Thoracic aorta (tissue), 2 donors: Measurements from ENCODE around the gene WWTR1. TPM values are rescaled to one million over a fixed set of nuclear protein-coding genes. Genes with fewer than 3 reads are reported as not detected.

Source experiments
- ATAC-seq: fragments of 150-250 bp; one replicate; pipeline ENCODE4 v1.8.0; 2017; ENCODE audit warnings: low read depth; ENCODE audit not compliant: insufficient number of reproducible peaks, low FRiP score
- DNase-seq: peaks from one replicate; pipeline ENCODE4 v3.0.0-alpha.2; 2020; ENCODE audit warnings: low spot score
- H3K27ac ChIP-seq, 2 donors: fragments of 200-600 bp; sonication (generic); 1 replicate in 1 of 2; 2 replicates in 1 of 2; pipeline ENCODE4 v1.5.1; 2016; ENCODE audit warnings: mild to moderate bottlenecking in 2 of 2, moderate library complexity in 2 of 2
- H3K27me3 ChIP-seq: fragments of 200-600 bp; sonication (generic); replicated peaks from 2 replicates; pipeline ENCODE4 v1.6.0; 2016; ENCODE audit warnings: mild to moderate bottlenecking; ENCODE audit not compliant: insufficient read depth
- H3K36me3 ChIP-seq: fragments of 200-600 bp; sonication (generic); one replicate; pipeline ENCODE4 v1.5.1; 2016
- H3K4me1 ChIP-seq, 2 donors: fragments of 200-600 bp; sonication (generic); 1 replicate in 1 of 2; 2 replicates in 1 of 2; pipeline versions ENCODE4 v1.5.1 to v1.6.0; 2016; ENCODE audit warnings: low read depth in 2 of 2, mild to moderate bottlenecking in 1 of 2; ENCODE audit not compliant: control insufficient read depth in 1 of 2
- H3K4me3 ChIP-seq: fragments of 200-600 bp; sonication (generic); 2 replicates; pipeline ENCODE4 v1.5.1; 2016; ENCODE audit warnings: mild to moderate bottlenecking
- H3K9me3 ChIP-seq: fragments of 200-600 bp; sonication (generic); 2 replicates; pipeline ENCODE4 v1.5.1; 2016
- CTCF ChIP-seq: fragments of 200-600 bp; sonication (generic); IDR thresholded peaks from one replicate; pipeline ENCODE4 v1.5.1; 2019; ENCODE audit warnings: antibody characterized with exemption
- total RNA-seq, 2 donors: library from RNA; depleted of rRNA; stranded (reverse); fragments of >200 nt; gene quantifications; one replicate each; pipeline versions ENCODE4 v1.1.0 to v1.2.3, GENCODE V29; 2016

The WWTR1 gene
- total RNA-seq, 2 donors from 2014 or later, result 135 to 243 TPM

DNA sequence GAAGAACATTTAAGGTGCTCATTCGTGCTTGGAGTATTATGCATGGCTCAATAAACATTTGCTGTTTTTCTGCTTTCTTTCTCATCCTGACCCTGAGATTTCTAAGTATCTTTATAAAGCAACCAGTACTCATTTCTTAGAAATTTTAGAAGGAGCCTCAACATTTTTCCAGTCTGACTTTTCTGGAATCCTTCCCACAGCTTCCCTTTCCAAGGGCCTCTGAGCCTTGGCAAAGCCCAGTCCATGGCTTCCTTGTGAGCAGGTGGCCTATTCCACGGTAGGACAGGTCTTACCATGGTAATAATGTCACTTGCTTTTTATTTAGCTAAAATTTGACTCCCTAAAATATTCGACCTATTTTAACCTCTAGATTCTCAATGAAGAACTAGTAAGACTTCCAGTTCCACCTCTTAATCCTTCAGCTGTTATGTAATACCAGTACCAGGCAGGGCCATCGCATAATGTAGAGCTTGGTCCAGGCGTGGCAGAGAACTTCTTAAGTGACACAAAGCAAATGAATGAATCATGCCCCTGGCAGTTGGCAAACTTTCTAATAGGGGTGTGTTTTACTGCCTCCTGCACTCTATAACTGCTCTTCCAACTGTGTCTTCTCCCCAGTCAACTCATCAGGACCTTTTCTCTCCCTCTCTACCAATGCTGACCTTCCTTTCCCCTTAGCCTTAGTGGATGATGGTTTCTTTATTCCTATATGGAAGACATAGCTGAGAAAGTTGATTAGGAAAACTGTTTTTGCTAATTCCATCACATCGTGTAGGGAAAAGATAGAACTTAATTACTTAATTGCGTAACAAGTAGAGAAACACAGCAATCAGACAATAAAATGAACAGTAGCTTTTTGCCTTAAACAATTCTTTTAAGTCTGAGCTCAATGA lies 184.2 kb downstream of the WWTR1 start:
- peaks cover 25 to 34% of the 10 kb centered on the region in 2 donors for H3K4me1 ChIP-seq
- H3K27ac ChIP-seq, result peak overlapping the region; percentile 57 to 58
- TF ChIP-seq CTCF, result no peak
- H3K27me3 ChIP-seq, result no peaks in the 10 kb centered on the region
- ATAC-seq (peak; percentile 95), DNase-seq (peak; percentile 33)
- H3K4me3 ChIP-seq, result no peak overlapping the region
- H3K36me3 ChIP-seq, result no peaks in the 10 kb centered on the region
- no peaks in the 10 kb centered on the region for H3K9me3 ChIP-seq

DNA sequence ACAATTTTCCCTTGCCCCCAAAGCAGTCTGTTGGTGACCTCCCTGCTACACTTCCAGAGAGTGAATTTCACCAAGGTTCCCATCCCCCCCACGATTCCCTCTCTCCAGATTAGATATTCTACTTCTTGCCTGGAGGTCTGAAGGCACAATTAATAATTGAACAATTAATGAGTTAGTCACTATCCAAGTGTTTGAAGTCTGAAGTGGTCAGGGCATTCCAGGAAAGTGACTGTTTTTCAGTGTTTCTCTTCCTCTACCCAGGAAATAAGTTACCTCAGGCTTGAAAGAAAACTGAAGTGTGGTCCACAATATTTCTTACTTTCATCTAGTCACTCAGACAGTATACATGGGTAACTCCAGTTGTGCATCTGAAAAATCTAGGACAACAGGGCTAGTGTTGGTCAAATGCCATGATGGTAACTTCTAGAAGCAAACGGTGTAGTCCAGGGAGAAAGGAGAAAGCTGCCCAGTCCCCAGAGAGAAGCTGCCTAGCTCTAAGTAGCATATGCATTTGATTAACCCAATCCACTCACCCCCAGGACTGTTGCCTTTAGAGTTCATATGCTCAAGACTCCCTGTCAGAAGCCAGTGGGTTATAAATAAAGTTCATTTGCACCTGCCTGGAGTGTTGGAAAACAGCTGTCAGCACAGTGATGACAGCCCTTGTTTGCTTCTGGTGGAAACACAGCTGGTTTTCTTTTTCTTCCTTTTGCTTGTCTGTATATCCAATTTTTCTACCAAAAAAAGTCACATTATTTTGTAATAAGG lies 185.6 kb downstream of the WWTR1 start:
- no peaks in the 10 kb centered on the region for H3K9me3 ChIP-seq
- H3K36me3 ChIP-seq, result no peaks in the 10 kb centered on the region
- ATAC-seq, result no peak
- no peak for TF ChIP-seq CTCF
- no peak overlapping the region for H3K4me3 ChIP-seq
- H3K27me3 ChIP-seq, result no peaks in the 10 kb centered on the region
- H3K4me1 ChIP-seq, result peaks cover 25 to 37% of the 10 kb centered on the region in 2 donors
- peak overlapping the region; percentile 57 to 58 for H3K27ac ChIP-seq
- DNase-seq, result no peak

DNA sequence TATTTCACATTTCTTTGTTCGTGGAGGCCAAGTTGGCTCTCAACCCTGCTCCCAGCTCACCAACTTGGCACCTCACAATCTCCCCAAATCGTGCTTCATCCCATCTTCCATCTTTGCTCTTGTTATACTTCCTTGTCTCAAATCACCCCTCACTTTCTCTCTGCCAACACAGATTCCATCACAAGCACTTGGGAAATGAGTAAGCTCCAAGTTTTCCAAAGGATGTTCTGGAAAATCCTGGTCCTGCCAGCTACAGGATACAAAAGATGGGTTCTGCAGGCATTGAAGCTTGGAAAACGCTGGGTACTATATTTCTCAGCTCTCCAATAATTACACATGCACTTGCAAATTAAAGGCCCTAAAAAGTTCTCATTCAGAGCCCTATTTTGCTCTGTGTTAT lies 187.4 kb downstream of the WWTR1 start:
- no peak overlapping the region for H3K27ac ChIP-seq
- peaks cover 30 to 55% of the 10 kb centered on the region in 2 donors for H3K4me1 ChIP-seq
- no peaks in the 10 kb centered on the region for H3K27me3 ChIP-seq
- DNase-seq (no peak), ATAC-seq (no peak)
- no peaks in the 10 kb centered on the region for H3K36me3 ChIP-seq
- H3K4me3 ChIP-seq, result no peak overlapping the region
- H3K9me3 ChIP-seq, result no peaks in the 10 kb centered on the region
- TF ChIP-seq CTCF, result no peak

DNA sequence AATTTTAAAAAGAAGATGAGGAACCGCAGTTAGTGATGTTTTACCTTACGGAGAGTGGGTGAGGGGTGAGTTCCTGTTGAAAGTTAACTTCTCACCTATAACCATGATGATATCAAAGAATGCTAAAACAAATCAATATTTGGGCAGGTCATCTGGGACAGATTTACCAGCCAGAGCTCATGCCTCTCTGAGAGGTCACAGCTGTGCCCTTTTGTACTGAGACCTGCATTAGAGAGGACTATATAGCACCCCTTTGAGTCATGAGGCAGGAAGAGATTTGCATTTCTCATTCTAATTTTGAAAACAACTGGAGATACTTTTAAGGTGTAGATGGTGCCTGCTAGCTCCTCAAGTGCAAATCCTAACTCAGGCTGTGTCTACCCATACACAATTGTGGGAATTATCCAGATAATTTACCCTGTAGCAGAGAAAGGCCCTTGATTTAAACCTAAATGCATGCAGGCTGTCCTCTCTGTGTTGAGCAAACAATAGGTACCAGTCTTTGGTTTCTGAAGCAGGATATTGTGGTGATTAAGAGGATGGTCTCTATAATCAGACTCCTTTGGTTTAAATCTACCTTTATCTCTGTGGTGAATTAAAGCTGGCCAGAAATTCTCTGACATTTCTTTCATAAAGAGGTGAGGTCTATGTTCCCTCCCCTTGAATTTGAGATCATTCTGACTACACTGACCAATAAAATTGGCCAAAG lies 189.2 kb downstream of the WWTR1 start:
- Histone ChIP-seq H3K27ac (no peak overlapping the region), H3K36me3 (no peaks in the 10 kb centered on the region), H3K27me3 (no peaks in the 10 kb centered on the region), H3K9me3 (no peaks in the 10 kb centered on the region), H3K4me1 (peaks cover 22 to 50% of the 10 kb centered on the region in 2 donors), H3K4me3 (no peak overlapping the region)
- no peak for DNase-seq
- no peak for TF ChIP-seq CTCF
- no peak for ATAC-seq

Other genes starting within 250 kb of the WWTR1 start
- gene TM4SF4, start 183.3 kb downstream of the WWTR1 start, total RNA-seq, result not detected
- 10 to 100 TPM; 11.4 to 20.5 TPM for gene COMMD2, start 94.5 kb upstream of the WWTR1 start, total RNA-seq
- gene ANKUB1, start 134.5 kb upstream of the WWTR1 start, total RNA-seq, result under 1 TPM in 1 of 2 donors, not detected in 1; 0.81 TPM
- 10 to 100 TPM; 51.9 to 84.0 TPM for gene RNF13, start 155.2 kb upstream of the WWTR1 start, total RNA-seq